ENCODE results near the gene KIF9.

The KIF9 gene

DNA sequence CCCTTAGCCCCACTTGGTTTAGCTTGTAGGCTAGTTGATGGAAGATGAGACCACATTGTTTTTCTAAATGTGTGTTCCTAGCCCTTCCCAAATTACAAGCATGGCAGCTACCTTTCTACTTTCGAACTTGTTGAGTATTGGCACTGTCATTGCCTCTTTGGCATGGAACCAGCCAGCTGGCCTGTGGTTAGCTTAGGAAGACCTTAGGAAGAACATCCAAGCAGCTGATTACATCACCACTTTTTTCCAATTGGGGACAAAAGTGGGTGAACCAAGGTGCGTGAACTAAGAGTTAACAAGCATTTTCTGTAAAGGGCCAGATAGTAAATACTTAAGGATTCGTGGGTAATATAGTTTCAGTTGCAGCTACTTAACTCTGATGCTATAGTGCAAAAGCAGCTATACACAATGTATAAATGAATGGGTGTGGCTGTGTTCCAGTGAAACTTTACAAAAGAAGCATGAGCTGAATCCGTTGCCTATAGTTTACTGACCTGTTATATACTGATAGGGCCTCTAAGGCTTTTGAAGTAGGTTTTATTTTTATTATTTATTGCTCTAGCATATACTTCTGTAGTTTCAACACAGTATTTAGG lies 8.7 kb upstream of the KIF9 start:
- no peaks in the 10 kb centered on the region for H3K9me2 ChIP-seq (replicated peaks; ENCODE audit: low read depth, low read length)
- H3K27me3 ChIP-seq (ENCODE audit: insufficient read depth, low read length, poor library complexity, severe bottlenecking) = no peaks in the 10 kb centered on the region
- TF ChIP-seq CTCF (conservative IDR thresholded peaks at IDR 0.05; ENCODE audit: low read length) (no peak), EZH2phosphoT487 (IDR thresholded peaks at IDR 0.05; ENCODE audit: borderline replicate concordance) (no peak)
- H2AFZ ChIP-seq (ENCODE audit: low read length) = no peak overlapping the region
- no peak overlapping the region for H3K4me2 ChIP-seq (ENCODE audit: low read depth, low read length, poor library complexity, severe bottlenecking)
- no peaks in the 10 kb centered on the region for H3F3A ChIP-seq (ENCODE audit: low read depth)
- H3K79me2 ChIP-seq (ENCODE audit: insufficient read depth, low read length) = peaks cover 38% of the 10 kb centered on the region
- H4K20me1 ChIP-seq (ENCODE audit: insufficient read depth, low read length, poor library complexity, severe bottlenecking) = peaks cover 1% of the 10 kb centered on the region
- no peak overlapping the region for H3K4me3 ChIP-seq (ENCODE audit: low read length, poor library complexity, severe bottlenecking)
- H3K9me3 ChIP-seq (ENCODE audit: insufficient read depth, low read depth, low read length) = no peaks in the 10 kb centered on the region
- peaks cover 4% of the 10 kb centered on the region; the same call in 1 of the 2 replicates for H3K36me3 ChIP-seq (ENCODE audit: insufficient read depth, low read length)
- H3K9ac ChIP-seq (ENCODE audit: low read depth, low read length, poor library complexity, severe bottlenecking) = no peak overlapping the region
- H3K4me1 ChIP-seq (ENCODE audit: insufficient read depth, low read length, poor library complexity, severe bottlenecking) = peaks cover 9% of the 10 kb centered on the region

DNA sequence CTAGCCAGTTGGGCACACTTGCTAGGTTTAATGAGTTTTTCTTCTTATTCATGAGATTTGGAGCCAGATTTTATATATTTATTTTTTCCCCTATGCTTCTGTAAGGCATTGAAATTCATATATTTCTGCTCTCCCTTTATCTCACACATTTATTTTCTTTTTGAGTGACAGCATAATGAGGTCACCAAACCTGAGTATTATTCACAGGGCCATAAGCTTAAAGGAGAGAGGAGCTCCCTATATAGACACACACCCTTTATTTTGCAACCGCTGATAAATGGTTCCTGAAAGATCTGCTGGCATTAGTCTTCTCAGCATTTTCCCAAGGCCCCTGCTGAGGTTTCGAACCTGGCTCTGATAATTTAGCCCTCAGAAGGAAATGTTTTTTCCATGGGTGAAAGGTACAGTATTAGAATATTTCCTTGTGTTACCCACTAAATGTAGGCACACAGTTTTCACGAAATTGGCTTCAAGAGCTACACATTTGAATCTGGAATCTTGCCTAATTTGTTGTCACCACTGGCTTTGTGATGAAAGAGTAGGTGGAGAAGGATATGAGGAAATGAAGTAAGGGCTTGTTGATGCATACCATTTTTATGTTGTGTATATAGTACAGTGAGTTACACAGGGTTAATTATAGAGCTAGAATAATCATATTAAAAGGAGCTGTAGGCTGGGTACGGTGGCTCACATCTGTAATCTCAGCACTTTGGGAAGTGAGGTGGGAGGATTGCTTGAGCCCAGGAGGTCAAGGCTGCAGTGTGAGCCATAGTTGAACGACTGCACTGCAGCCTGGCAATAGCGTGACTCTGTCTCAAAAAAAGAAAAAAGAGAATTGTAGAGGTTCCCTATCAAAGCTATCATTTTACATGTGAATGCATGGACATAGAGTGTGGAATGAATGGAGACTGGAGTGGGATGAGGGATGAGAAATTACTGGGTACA lies 6.6 kb upstream of the KIF9 start:
- H4K20me1 ChIP-seq (ENCODE audit: insufficient read depth, low read length, poor library complexity, severe bottlenecking) = no peaks in the 10 kb centered on the region
- H3K36me3 ChIP-seq (ENCODE audit: insufficient read depth, low read length) = peaks cover 4% of the 10 kb centered on the region; the same call in 1 of the 2 replicates
- no peaks in the 10 kb centered on the region for H3F3A ChIP-seq (ENCODE audit: low read depth)
- H3K27me3 ChIP-seq (ENCODE audit: insufficient read depth, low read length, poor library complexity, severe bottlenecking) = no peaks in the 10 kb centered on the region
- H3K4me3 ChIP-seq (ENCODE audit: low read length, poor library complexity, severe bottlenecking) = no peak overlapping the region
- H3K4me1 ChIP-seq (ENCODE audit: insufficient read depth, low read length, poor library complexity, severe bottlenecking) = peaks cover 13% of the 10 kb centered on the region
- TF ChIP-seq EZH2phosphoT487 (IDR thresholded peaks at IDR 0.05; ENCODE audit: borderline replicate concordance) = no peak
- H3K79me2 ChIP-seq (ENCODE audit: insufficient read depth, low read length) = peaks cover 59% of the 10 kb centered on the region
- no peaks in the 10 kb centered on the region for H3K9me2 ChIP-seq (replicated peaks; ENCODE audit: low read depth, low read length)
- no peaks in the 10 kb centered on the region for H3K9me3 ChIP-seq (ENCODE audit: insufficient read depth, low read depth, low read length)
- H3K9ac ChIP-seq (ENCODE audit: low read depth, low read length, poor library complexity, severe bottlenecking) = no peak overlapping the region
- no peak overlapping the region for H3K4me2 ChIP-seq (ENCODE audit: low read depth, low read length, poor library complexity, severe bottlenecking)
- no peak overlapping the region for H2AFZ ChIP-seq (ENCODE audit: low read length)

GRCh38 chr3:47283591-47284364 lies 1.2 kb upstream of the KIF9 start:
- TF ChIP-seq CTCF (conservative IDR thresholded peaks at IDR 0.05; ENCODE audit: low read length) = no peak
- TF ChIP-seq EZH2phosphoT487 (IDR thresholded peaks at IDR 0.05; ENCODE audit: borderline replicate concordance) = no peak
- peak overlapping the region; percentile 94 for H3K4me3 ChIP-seq (ENCODE audit: low read length, poor library complexity, severe bottlenecking)
- peak overlapping the region; percentile 89 for H3K9ac ChIP-seq (ENCODE audit: low read depth, low read length, poor library complexity, severe bottlenecking)
- H3K4me1 ChIP-seq (ENCODE audit: insufficient read depth, low read length, poor library complexity, severe bottlenecking) = peaks cover 25% of the 10 kb centered on the region
- H3F3A ChIP-seq (ENCODE audit: low read depth) = no peaks in the 10 kb centered on the region
- no peaks in the 10 kb centered on the region for H3K9me3 ChIP-seq (ENCODE audit: insufficient read depth, low read depth, low read length)
- peaks cover 50% of the 10 kb centered on the region for H3K79me2 ChIP-seq (ENCODE audit: insufficient read depth, low read length)
- H3K27me3 ChIP-seq (ENCODE audit: insufficient read depth, low read length, poor library complexity, severe bottlenecking) = no peaks in the 10 kb centered on the region
- peaks cover 4% of the 10 kb centered on the region; the same call in 1 of the 2 replicates for H3K36me3 ChIP-seq (ENCODE audit: insufficient read depth, low read length)
- peak overlapping the region; percentile 98 for H2AFZ ChIP-seq (ENCODE audit: low read length)
- no peaks in the 10 kb centered on the region for H4K20me1 ChIP-seq (ENCODE audit: insufficient read depth, low read length, poor library complexity, severe bottlenecking)
- peak overlapping the region; percentile 89 for H3K4me2 ChIP-seq (ENCODE audit: low read depth, low read length, poor library complexity, severe bottlenecking)
- H3K9me2 ChIP-seq (replicated peaks; ENCODE audit: low read depth, low read length) = no peaks in the 10 kb centered on the region
